WI38 (cell line): Measurements from ENCODE around the gene WARS2.
A peak's percentile ranks its signal among the peaks of the same experiment; 100 is the strongest.

ENCODE experiments used
- H3K4me3 ChIP-seq: 2 replicates; pipeline ENCODE4 v1.5.1; 2011; ENCODE audit warnings: low read depth, mild to moderate bottlenecking, control low read depth, low read length
- CTCF ChIP-seq: IDR thresholded peaks from 2 replicates; pipeline ENCODE4 v1.5.1; 2012; ENCODE audit warnings: low read depth, mild to moderate bottlenecking, control low read depth, low read length

The WARS2 gene

GRCh38 chr1:118989006-118989815 lies 151.2 kb downstream of the WARS2 start:
- TF ChIP-seq CTCF, result no peak
- no peak overlapping the region for H3K4me3 ChIP-seq

- TF ChIP-seq CTCF, result no peak
Observed at GRCh38 chr1:118988186-118989005, 152.1 kb downstream of the WARS2 start, which contains the start of gene TBX15. Gene TBX15, minus strand, starts transcription at chr1:118988343. Its CDS starts 548 bp downstream, at chr1:118987795.

DNA sequence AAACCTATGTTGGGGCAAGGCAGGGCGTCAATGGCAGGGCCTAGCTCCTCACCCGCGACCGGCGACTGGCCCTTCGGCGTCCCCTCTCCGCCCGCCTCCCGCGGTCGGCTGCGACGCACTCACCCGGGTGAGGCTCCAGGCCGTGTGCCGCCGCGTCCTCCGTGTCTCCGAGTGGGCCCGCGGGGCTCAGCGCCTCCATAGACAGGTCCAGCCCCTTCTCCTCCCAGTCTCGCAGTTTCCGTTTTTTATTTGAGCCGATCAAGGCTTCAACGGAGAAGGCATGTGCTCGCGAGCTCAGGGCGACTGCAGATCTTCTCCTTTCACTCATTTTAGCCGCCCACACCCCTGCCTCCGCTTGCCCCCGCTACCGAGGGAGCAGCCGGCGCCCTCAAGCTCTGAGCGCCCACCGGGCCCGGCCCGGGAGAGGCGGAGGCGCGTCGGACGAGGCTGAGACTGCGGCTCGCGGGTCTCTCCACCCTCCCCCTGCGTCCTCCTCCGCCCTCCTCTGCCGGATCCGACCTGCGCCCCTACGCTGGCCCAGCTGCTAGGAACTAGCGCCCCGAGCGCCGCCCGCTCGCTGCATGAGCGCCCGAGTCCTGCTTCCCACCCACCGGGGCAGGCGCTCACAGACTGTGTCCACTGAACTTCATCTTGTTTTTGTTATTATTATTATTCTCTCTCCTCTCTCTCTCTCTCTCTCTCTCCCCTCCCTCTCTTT lies 152.8 kb downstream of the WARS2 start:
- TF ChIP-seq CTCF, result no peak
- peak overlapping the region; percentile 46 for H3K4me3 ChIP-seq

More at GRCh38 chr1:118988186-118989005, 152.1 kb downstream of the WARS2 start, which contains the start of gene TBX15:
- peak within 1 kb of the TSS; percentile 46 for H3K4me3 ChIP-seq

- peak overlapping the region; percentile 46 for H3K4me3 ChIP-seq
- no peak for TF ChIP-seq CTCF
Observed at GRCh38 chr1:118986555-118987467, 153.6 kb downstream of the WARS2 start.

DNA sequence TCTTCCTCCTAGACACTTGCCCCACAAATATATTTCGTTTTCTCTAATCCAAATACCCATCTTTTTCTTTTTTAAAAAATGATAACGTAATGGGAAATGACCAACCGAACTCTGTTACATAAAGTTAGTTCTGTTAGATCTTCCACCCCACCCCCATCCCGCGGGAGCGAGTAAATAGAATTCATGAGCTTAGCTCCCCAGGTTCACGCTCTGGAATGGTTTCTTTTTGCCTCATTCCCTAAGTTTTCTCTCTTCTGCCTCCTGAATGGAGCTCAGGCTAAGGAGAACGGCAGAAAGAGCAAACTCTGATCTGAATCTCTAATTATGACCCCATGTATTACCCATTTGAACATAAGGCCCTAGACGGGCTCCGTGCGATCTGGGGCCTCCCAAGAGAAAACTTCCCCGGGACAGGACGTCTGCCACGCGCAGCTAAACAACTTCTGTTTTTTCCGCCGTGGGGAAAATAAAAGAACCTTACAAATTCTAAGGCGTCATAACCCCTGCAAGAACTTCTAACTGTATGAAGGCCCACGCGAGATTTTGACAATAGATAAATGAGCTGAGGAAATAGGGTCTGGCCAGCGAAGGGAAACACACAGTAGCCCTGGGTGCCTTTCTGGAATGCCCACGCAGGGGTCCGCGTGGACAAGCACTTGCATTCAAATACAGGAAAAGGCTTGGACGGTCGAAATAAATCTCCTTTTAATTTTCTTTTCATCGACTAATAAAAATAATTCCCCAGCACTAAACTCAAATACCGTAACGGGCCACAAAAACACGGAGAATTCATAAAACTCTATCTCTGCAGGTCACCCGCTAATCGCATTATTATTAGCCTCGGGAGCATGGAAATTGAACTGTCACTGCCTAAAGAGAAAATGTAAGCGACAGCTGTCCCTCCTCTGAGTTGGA lies 154.6 kb downstream of the WARS2 start:
- H3K4me3 ChIP-seq, result no peak overlapping the region
- TF ChIP-seq CTCF, result no peak
